Measurements from ENCODE around the gene DR1. TPM values are rescaled to one million over a fixed set of nuclear protein-coding genes. Genes with fewer than 3 reads are reported as not detected.

The DR1 gene
- total RNA-seq, 1 donor from 2014 or later, result 78.3 TPM

DNA sequence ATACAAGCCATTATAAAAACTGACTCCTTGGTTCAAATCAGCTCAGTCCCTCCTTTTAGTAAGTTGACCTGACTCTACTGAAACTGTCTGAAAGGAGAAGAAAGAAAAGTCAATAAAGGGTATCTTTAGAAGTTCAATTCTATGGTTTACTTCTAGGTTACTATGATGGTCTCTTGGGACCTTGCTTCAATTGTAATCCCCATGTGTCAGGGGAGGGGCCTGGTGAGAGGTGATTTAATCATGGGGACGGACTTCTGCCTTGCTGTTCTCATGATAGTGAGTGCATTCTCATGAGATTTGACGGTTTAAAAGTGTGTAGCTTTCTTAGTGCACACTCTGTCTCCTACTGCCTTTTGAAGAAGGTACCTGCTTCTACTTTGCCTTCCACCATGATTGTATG lies 70.5 kb downstream of the DR1 start:
- Histone ChIP-seq H2AFZ (replicated peaks) (no peak overlapping the region), H3K36me3 (no peaks in the 10 kb centered on the region), H3K9me3 (ENCODE audit: low read depth) (no peaks in the 10 kb centered on the region), H3K9ac (no peak overlapping the region), H4K20me1 (ENCODE audit: low read depth) (no peaks in the 10 kb centered on the region), H3K27me3 (no peaks in the 10 kb centered on the region), H3K4me3 (no peak overlapping the region), H3K79me2 (ENCODE audit: low read depth) (no peaks in the 10 kb centered on the region), H3K27ac (no peak overlapping the region), H3K4me2 (no peak overlapping the region), H3F3A (ENCODE audit: low read depth) (no peaks in the 10 kb centered on the region), H3K4me1 (no peaks in the 10 kb centered on the region)
- no peak for DNase-seq (ENCODE audit: low spot score)
- no peak for TF ChIP-seq CTCF (IDR thresholded peaks at IDR 0.05)
- TF ChIP-seq EZH2phosphoT487 (IDR thresholded peaks at IDR 0.05), result no peak
- TF ChIP-seq EZH2 (IDR thresholded peaks at IDR 0.05), result no peak
- no peak overlapping the region for H3K27ac Mint-ChIP-seq
- H3K36me3 Mint-ChIP-seq, result no peaks in the 10 kb centered on the region
- H3K4me3 Mint-ChIP-seq, result no peak overlapping the region
- no peaks in the 10 kb centered on the region for H3K9me3 Mint-ChIP-seq
- no peaks in the 10 kb centered on the region for H3K4me1 Mint-ChIP-seq
- H3K27me3 Mint-ChIP-seq (ENCODE audit: insufficient read depth, low read depth), result no peaks in the 10 kb centered on the region

Small RNA genes within 50 kb of the gene (small RNA-seq; reads per million reads assigned to genes)
- gene RF00019, result not detected

Other genes starting within 250 kb of the DR1 start
- gene TMED5, start 165.5 kb upstream of the DR1 start, total RNA-seq (ENCODE audit: low replicate concordance), result 25.1 and 34.3 TPM in 2 replicates
- 35.2 and 54.4 TPM in 2 replicates for gene CCDC18, start 165.2 kb upstream of the DR1 start, total RNA-seq (ENCODE audit: low replicate concordance)
- 114 and 162 TPM in 2 replicates for gene FNBP1L, start 102.2 kb downstream of the DR1 start, total RNA-seq (ENCODE audit: low replicate concordance)